ENCODE results near the gene HOXD9.
A peak's percentile ranks its signal among the peaks of the same experiment; 100 is the strongest.

HOXD9 gene

GRCh38 chr2:176138923-176139660 is 16.6 kb downstream of the HOXD9 start:
- no peak overlapping the region for H3K27ac ChIP-seq (replicated peaks)
- TF ChIP-seq POLR2AphosphoS5 (IDR thresholded peaks at IDR 0.05; ENCODE audit: low read depth) (no peak), SPI1 (IDR thresholded peaks at IDR 0.05; ENCODE audit: borderline replicate concordance, low read depth) (no peak), CTCF (IDR thresholded peaks at IDR 0.05; ENCODE audit: insufficient read depth, low read length) (no peak), GABPA (IDR thresholded peaks at IDR 0.05; ENCODE audit: low read depth) (no peak), REST (IDR thresholded peaks at IDR 0.05; ENCODE audit: insufficient replicate concordance, low read depth) (no peak)

GRCh38 chr2:176139661-176140512 is 17.4 kb downstream of the HOXD9 start:
- H3K27ac ChIP-seq (replicated peaks) = no peak overlapping the region
- peak overlapping the region; percentile 32; the same call in 1 of the 2 replicates for H3K4me3 ChIP-seq (replicated peaks; ENCODE audit: insufficient read depth, low read length)
- DNase-seq (ENCODE audit: low read depth in 1 of 2, low spot score in 1 of 2) = no peak
- TF ChIP-seq POLR2AphosphoS5 (IDR thresholded peaks at IDR 0.05; ENCODE audit: low read depth) = no peak
- no peak for TF ChIP-seq CTCF (IDR thresholded peaks at IDR 0.05; ENCODE audit: insufficient read depth, low read length)
- no peak for TF ChIP-seq SPI1 (IDR thresholded peaks at IDR 0.05; ENCODE audit: borderline replicate concordance, low read depth)
- TF ChIP-seq REST (IDR thresholded peaks at IDR 0.05; ENCODE audit: insufficient replicate concordance, low read depth) = no peak
- TF ChIP-seq GABPA (IDR thresholded peaks at IDR 0.05; ENCODE audit: low read depth) = no peak
- H3K27me3 ChIP-seq (ENCODE audit: insufficient read depth, poor library complexity, severe bottlenecking) = peaks cover 62% of the 10 kb centered on the region

More at GRCh38 chr2:176138923-176139660, 16.6 kb downstream of the HOXD9 start:
- peaks cover 65% of the 10 kb centered on the region for H3K27me3 ChIP-seq (ENCODE audit: insufficient read depth, poor library complexity, severe bottlenecking)
- no peak for DNase-seq (ENCODE audit: low read depth in 1 of 2, low spot score in 1 of 2)
- H3K4me3 ChIP-seq (replicated peaks; ENCODE audit: insufficient read depth, low read length) = no peak overlapping the region

- DNase-seq (ENCODE audit: low read depth in 1 of 2, low spot score in 1 of 2) = peak; percentile 46 to 62
- Histone ChIP-seq H3K27ac (replicated peaks) (no peak overlapping the region), H3K27me3 (ENCODE audit: insufficient read depth, poor library complexity, severe bottlenecking) (peaks cover 58% of the 10 kb centered on the region), H3K4me3 (replicated peaks; ENCODE audit: insufficient read depth, low read length) (peak overlapping the region; percentile 32)
- TF ChIP-seq CTCF (IDR thresholded peaks at IDR 0.05; ENCODE audit: insufficient read depth, low read length) = peak; percentile 54
- no peak for TF ChIP-seq POLR2AphosphoS5 (IDR thresholded peaks at IDR 0.05; ENCODE audit: low read depth)
- TF ChIP-seq SPI1 (IDR thresholded peaks at IDR 0.05; ENCODE audit: borderline replicate concordance, low read depth) = no peak; the same call in 1 of the 2 replicates
- TF ChIP-seq REST (IDR thresholded peaks at IDR 0.05; ENCODE audit: insufficient replicate concordance, low read depth) = no peak
- TF ChIP-seq GABPA (IDR thresholded peaks at IDR 0.05; ENCODE audit: low read depth) = no peak
Observed at GRCh38 chr2:176140513-176141317, 18.2 kb downstream of the HOXD9 start.

All from HL-60 (cell line).